PFSK-1 (cell line): Measurements from ENCODE around the gene PNPLA5.

Experiments used
- FOXP2 ChIP-seq: optimal IDR thresholded peaks from 2 replicates; pipeline ENCODE3; 2011; ENCODE audit warnings: borderline replicate concordance, control low read depth, inconsistent platforms; ENCODE audit not compliant: insufficient read depth; ENCODE audit errors: extremely low read length, extremely low read depth
- POLR2AphosphoS5 ChIP-seq: IDR thresholded peaks from 2 replicates; pipeline ENCODE4 v1.6.1; 2012; ENCODE audit warnings: low read depth, mild to moderate bottlenecking, control low read depth, low read length, moderate library complexity
- REST ChIP-seq, 2 experiments: IDR thresholded peaks; 2 replicates each; pipeline versions ENCODE4 v1.6.1 to v1.8.0; 2011 to 2012; ENCODE audit warnings: low read depth in 2 of 2, low read length in 2 of 2, control low read depth in 1 of 2, inconsistent platforms in 1 of 2, mild to moderate bottlenecking in 1 of 2, moderate library complexity in 1 of 2; ENCODE audit not compliant: insufficient read depth in 1 of 2
- SIN3A ChIP-seq: IDR thresholded peaks from 2 replicates; pipeline ENCODE4 v1.6.1; 2012; ENCODE audit warnings: mild to moderate bottlenecking, low read length, moderate library complexity, borderline replicate concordance; ENCODE audit not compliant: insufficient read depth
- TAF1 ChIP-seq: IDR thresholded peaks from 2 replicates; pipeline ENCODE4 v1.6.1; 2012; ENCODE audit warnings: low read length, control low read depth, borderline replicate concordance; ENCODE audit not compliant: insufficient read depth

The PNPLA5 gene

GRCh38 chr22:43928468-43928867 lies 36.7 kb upstream of the PNPLA5 start:
- TF ChIP-seq FOXP2 (no peak), SIN3A (no peak), POLR2AphosphoS5 (no peak), TAF1 (no peak), REST (IDR thresholded peaks at IDR 0.05; ENCODE audit: insufficient read depth in 1 of 2, low read depth in 2 of 2, low read length in 2 of 2) (no peak)

- TF ChIP-seq FOXP2 (no peak), SIN3A (no peak), TAF1 (no peak), POLR2AphosphoS5 (no peak), REST (IDR thresholded peaks at IDR 0.05; ENCODE audit: insufficient read depth in 1 of 2, low read depth in 2 of 2, low read length in 2 of 2) (no peak)
These were observed 34.5 kb upstream of the PNPLA5 start for GRCh38 chr22:43926349-43926710.

GRCh38 chr22:43925433-43926348 lies 33.9 kb upstream of the PNPLA5 start:
- TF ChIP-seq REST (IDR thresholded peaks at IDR 0.05; ENCODE audit: insufficient read depth in 1 of 2, low read depth in 2 of 2, low read length in 2 of 2) (no peak), FOXP2 (no peak)

GRCh38 chr22:43924877-43925276 lies 33.1 kb upstream of the PNPLA5 start:
- no peak for TF ChIP-seq REST (IDR thresholded peaks at IDR 0.05; ENCODE audit: insufficient read depth in 1 of 2, low read depth in 2 of 2, low read length in 2 of 2)
- TF ChIP-seq TAF1, result no peak
- TF ChIP-seq FOXP2, result no peak
- TF ChIP-seq POLR2AphosphoS5, result no peak
